Activated CD8-positive, alpha-beta memory T cell treated with anti-CD3 and anti-CD28 coated beads for 36 hours (primary cell): ENCODE results near the gene AFF1. TPM values are rescaled to one million over a fixed set of nuclear protein-coding genes. Genes with fewer than 3 reads are reported as not detected.
"Not testable (repeated sequence)": the region's sequence is repeated elsewhere in the genome, so short reads cannot be mapped to it uniquely, and the experiment has no call there.

Source experiments
- CTCF ChIA-PET: fragments of 350-600 bp; sonication (Branson Sonifier 250); formaldehyde crosslinking; loops from one replicate; lab custom pipeline; 2021; ENCODE audit warnings: antibody characterized with exemption; lab: Charles Lee
- POLR2A ChIA-PET: fragments of 350-600 bp; sonication (Branson Sonifier 250); formaldehyde crosslinking; loops from one replicate; lab custom pipeline; 2021; ENCODE audit warnings: antibody characterized with exemption; lab: Charles Lee
- total RNA-seq, 2 experiments: library from RNA; stranded (reverse); gene quantifications; one replicate each; pipeline ENCODE4 v1.2.3, GENCODE V29; 2021

Gene AFF1
- total RNA-seq, 2 experiments from 2014 or later: 29.0 to 34.0 TPM

GRCh38 chr4:86999136-86999643 lies 64.4 kb downstream of the AFF1 start:
- ChIA-PET POLR2A (no interaction called here), CTCF (interaction anchor here (1.1 kb wide), 1 partner anchor 28 kb away, joined by 3 read pairs; no protein-coding TSS in a partner anchor)

- ChIA-PET CTCF (no interaction called here), POLR2A (no interaction called here)
These were observed 67.9 kb downstream of the AFF1 start for GRCh38 chr4:87002682-87003043.

GRCh38 chr4:87003266-87003665 lies 68.5 kb downstream of the AFF1 start:
- POLR2A ChIA-PET: no interaction called here
- CTCF ChIA-PET: no interaction called here

- POLR2A ChIA-PET: interaction anchor here (0.6 to 1.8 kb wide), 5 partner anchors 30 to 82 kb away, joined by 3 to 8 read pairs (median 5); partner anchors contain the start of gene AFF1
- CTCF ChIA-PET: interaction anchor here (0.7 to 1.4 kb wide), 3 partner anchors 18 to 71 kb away, joined by 3 to 4 read pairs (median 4); partner anchors contain the start of gene AFF1
These were observed 70.5 kb downstream of the AFF1 start for GRCh38 chr4:87005369-87005689.

GRCh38 chr4:87005690-87006425 lies 71.0 kb downstream of the AFF1 start:
- ChIA-PET CTCF (interaction anchor here (0.5 to 2.2 kb wide), 5 partner anchors 18 to 215 kb away, joined by 3 to 7 read pairs (median 3); partner anchors contain the start of gene AFF1), POLR2A (interaction anchor here (0.8 to 3.9 kb wide), 9 partner anchors 28 to 1278 kb away, joined by 3 to 41 read pairs (median 4); partner anchors contain the start of gene AFF1)

GRCh38 chr4:87006426-87006675 lies 71.5 kb downstream of the AFF1 start:
- ChIA-PET POLR2A (interaction anchor here (0.7 to 3.9 kb wide), 10 partner anchors 28 to 1277 kb away, joined by 3 to 41 read pairs (median 4); partner anchors contain the start of gene AFF1), CTCF (interaction anchor here (0.5 to 2.2 kb wide), 4 partner anchors 72 to 215 kb away, joined by 3 to 7 read pairs (median 3); partner anchors contain the start of gene AFF1)

GRCh38 chr4:87006676-87007527 lies 72.1 kb downstream of the AFF1 start:
- ChIA-PET CTCF (interaction anchor here (0.5 to 2.2 kb wide), 7 partner anchors 52 to 214 kb away, joined by 3 to 7 read pairs (median 3); partner anchors contain the start of gene AFF1), POLR2A (interaction anchor here (0.6 to 3.9 kb wide), 12 partner anchors 28 to 1276 kb away, joined by 3 to 41 read pairs (median 3); partner anchors contain the start of gene AFF1)

- POLR2A ChIA-PET: interaction anchor here (0.6 to 3.9 kb wide), 4 partner anchors 51 to 86 kb away, joined by 3 to 41 read pairs (median 3); partner anchors contain the start of gene AFF1
- CTCF ChIA-PET: interaction anchor here (0.9 to 2.2 kb wide), 5 partner anchors 50 to 86 kb away, joined by 3 to 9 read pairs (median 5); partner anchors contain the start of gene AFF1
These were observed 73.0 kb downstream of the AFF1 start for GRCh38 chr4:87007528-87008446.

GRCh38 chr4:87009095-87009648 lies 74.4 kb downstream of the AFF1 start:
- POLR2A ChIA-PET: interaction anchor here (0.5 to 3.9 kb wide), 2 partner anchors 74 to 81 kb away, joined by 3 to 41 read pairs; partner anchors contain the start of gene AFF1
- CTCF ChIA-PET: interaction anchor here (1.6 to 1.9 kb wide), 3 partner anchors 48 to 84 kb away, joined by 4 to 9 read pairs (median 4); partner anchors contain the start of gene AFF1

- ChIA-PET CTCF (interaction anchor here (0.6 to 1.6 kb wide), 3 partner anchors 75 to 382 kb away, joined by 4 read pairs; partner anchors contain the start of gene AFF1), POLR2A (no interaction called here)
These were observed 75.4 kb downstream of the AFF1 start for GRCh38 chr4:87010192-87010591.

- CTCF ChIA-PET: no interaction called here
These were observed 76.7 kb downstream of the AFF1 start for GRCh38 chr4:87011340-87012034.

GRCh38 chr4:87012265-87012953 lies 77.6 kb downstream of the AFF1 start:
- POLR2A ChIA-PET: no interaction called here
- CTCF ChIA-PET: no interaction called here

More at GRCh38 chr4:87011340-87012034, 76.7 kb downstream of the AFF1 start:
- POLR2A ChIA-PET: no interaction called here

GRCh38 chr4:87012954-87013308 lies 78.1 kb downstream of the AFF1 start:
- CTCF ChIA-PET, POLR2A ChIA-PET: not testable (repeated sequence)

- ChIA-PET POLR2A (interaction anchor here (0.5 kb wide), 1 partner anchor 8 kb away, joined by 8 read pairs; no protein-coding TSS in a partner anchor), CTCF (no interaction called here)
These were observed 79.5 kb downstream of the AFF1 start for GRCh38 chr4:87014284-87014782.

- CTCF ChIA-PET: no interaction called here
- POLR2A ChIA-PET: no interaction called here
These were observed 80.6 kb downstream of the AFF1 start for GRCh38 chr4:87015416-87015815.

GRCh38 chr4:87017580-87018342 lies 83.0 kb downstream of the AFF1 start:
- ChIA-PET CTCF (no interaction called here), POLR2A (no interaction called here)
